ENCODE results near the gene C1orf87.
"Not testable (repeated sequence)": the region's sequence is repeated elsewhere in the genome, so short reads cannot be mapped to it uniquely, and the experiment has no call there.

The C1orf87 gene

GRCh38 chr1:59968746-59969145 lies 104.8 kb downstream of the C1orf87 start:
- not testable (repeated sequence) for H3K4me3 ChIP-seq, H3K27ac ChIP-seq

GRCh38 chr1:59967780-59968179 lies 105.8 kb downstream of the C1orf87 start:
- no peak overlapping the region for H3K4me3 ChIP-seq
- H3K27ac ChIP-seq = no peak overlapping the region

GRCh38 chr1:59967141-59967697 lies 106.4 kb downstream of the C1orf87 start:
- Histone ChIP-seq H3K27ac (no peak overlapping the region), H3K4me3 (no peak overlapping the region)

- Histone ChIP-seq H3K27ac (no peak overlapping the region), H3K4me3 (no peak overlapping the region)
Observed at GRCh38 chr1:59952065-59952464, 121.5 kb downstream of the C1orf87 start.

GRCh38 chr1:59949648-59950047 lies 123.9 kb downstream of the C1orf87 start:
- Histone ChIP-seq H3K4me3 (no peak overlapping the region), H3K27ac (no peak overlapping the region)

GRCh38 chr1:59948990-59949389 lies 124.6 kb downstream of the C1orf87 start:
- H3K4me3 ChIP-seq = no peak overlapping the region
- no peak overlapping the region for H3K27ac ChIP-seq

- no peak overlapping the region for H3K27ac ChIP-seq
- H3K4me3 ChIP-seq = no peak overlapping the region
Observed at GRCh38 chr1:59947047-59947938, 126.3 kb downstream of the C1orf87 start.

- H3K27ac ChIP-seq = no peak overlapping the region
Observed at GRCh38 chr1:59945790-59946189, 127.8 kb downstream of the C1orf87 start.

More at GRCh38 chr1:59945790-59946189, 127.8 kb downstream of the C1orf87 start:
- H3K4me3 ChIP-seq = no peak overlapping the region
